SK-N-SH (cell line): Measurements from ENCODE around the gene FAM20C. TPM values are rescaled to one million over a fixed set of nuclear protein-coding genes. Genes with fewer than 3 reads are reported as not detected.

Experiments
- CTCF ChIA-PET: fragments of 300-600, 350-600 bp; formaldehyde crosslinking; extraction: SDS; loops from one replicate; lab custom pipeline; 2021; lab: Yijun Ruan, JAX
- POLR2A ChIA-PET: fragments of 350-600 bp; sonication (Branson Sonifier 250); formaldehyde crosslinking; extraction: SDS; loops from one replicate; lab custom pipeline; 2020; ENCODE audit warnings: antibody characterized with exemption, inconsistent platforms; lab: Yijun Ruan, JAX
- DNase-seq: peaks from one replicate; pipeline ENCODE4 v3.0.0; 2012
- H2AFZ ChIP-seq: fragments of 200-600 bp; sonication (generic); 2 replicates; pipeline ENCODE4 v1.8.1; 2016; ENCODE audit warnings: antibody characterized with exemption, mild to moderate bottlenecking, low read depth
- H3F3A ChIP-seq: fragments of 200-600 bp; sonication (generic); replicated peaks from 2 replicates; pipeline ENCODE3; 2016; ENCODE audit warnings: antibody characterized with exemption, mild to moderate bottlenecking; ENCODE audit not compliant: insufficient read depth
- H3K27ac ChIP-seq, 2 experiments: fragments of 200-500 bp in 1 of 2; fragments of 200-600 bp in 1 of 2; sonication (Bioruptor generic) in 1 of 2; sonication (generic), shearing (Covaris generic) in 1 of 2; 2 replicates each; pipeline versions ENCODE4 v1.5.1 to v1.6.1; 2014 to 2016; ENCODE audit warnings: low read depth in 2 of 2, inconsistent platforms in 1 of 2, low read length in 1 of 2, mild to moderate bottlenecking in 1 of 2, mixed read lengths in 1 of 2
- H3K27me3 ChIP-seq: fragments of 200-600 bp; sonication (generic), shearing (Covaris generic); 2 replicates; pipeline ENCODE4 v1.6.1; 2016; ENCODE audit warnings: mixed run types; ENCODE audit not compliant: insufficient read depth
- H3K36me3 ChIP-seq, 2 experiments: fragments of 200-500 bp in 1 of 2; fragments of 200-600 bp in 1 of 2; sonication (Bioruptor generic) in 1 of 2; sonication (generic) in 1 of 2; replicated peaks in 1 of 2; 2 replicates each; pipeline versions ENCODE3 to v1.5.1; 2014 to 2016; ENCODE audit warnings: low read length in 1 of 2, mild to moderate bottlenecking in 1 of 2; ENCODE audit not compliant: insufficient read depth in 2 of 2, control insufficient read depth in 1 of 2
- H3K4me1 ChIP-seq, 2 experiments: fragments of 200-500 bp in 1 of 2; fragments of 200-600 bp in 1 of 2; sonication (Bioruptor generic) in 1 of 2; sonication (generic), shearing (Covaris generic) in 1 of 2; 2 replicates each; pipeline versions ENCODE4 v1.5.1 to v1.6.1; 2014 to 2016; ENCODE audit warnings: low read depth in 1 of 2, low read length in 1 of 2, mixed run types in 1 of 2; ENCODE audit not compliant: insufficient read depth in 2 of 2, control insufficient read depth in 1 of 2
- H3K4me2 ChIP-seq: fragments of 200-600 bp; sonication (generic), shearing (Covaris generic); 2 replicates; pipeline ENCODE4 v1.6.1; 2017; ENCODE audit warnings: mixed run types
- H3K4me3 ChIP-seq, 2 experiments: fragments of 200-500 bp in 1 of 2; fragments of 200-600 bp in 1 of 2; sonication (Bioruptor generic) in 1 of 2; sonication (generic), shearing (Covaris generic) in 1 of 2; 2 replicates each; pipeline versions ENCODE4 v1.5.1 to v1.8.1; 2014 to 2016; ENCODE audit warnings: low read depth in 2 of 2, inconsistent platforms in 1 of 2, low read length in 1 of 2, mild to moderate bottlenecking in 1 of 2, mixed read lengths in 1 of 2, moderate library complexity in 1 of 2
- H3K79me2 ChIP-seq: fragments of 200-600 bp; sonication (generic); 2 replicates; pipeline ENCODE4 v1.8.1; 2017; ENCODE audit warnings: mild to moderate bottlenecking; ENCODE audit not compliant: insufficient read depth
- H3K9ac ChIP-seq: fragments of 200-600 bp; sonication (generic); 2 replicates; pipeline ENCODE4 v1.6.1; 2017; ENCODE audit warnings: mixed run types
- H3K9me2 ChIP-seq: fragments of 200-600 bp; sonication (generic); 2 replicates; pipeline ENCODE4 v1.6.1; 2017; ENCODE audit warnings: mixed run types
- H3K9me3 ChIP-seq: fragments of 200-600 bp; sonication (generic); 2 replicates; pipeline ENCODE4 v1.6.1; 2017; ENCODE audit warnings: mixed run types, mild to moderate bottlenecking, moderate library complexity
- H4K20me1 ChIP-seq: fragments of 200-600 bp; sonication (generic); 2 replicates; pipeline ENCODE4 v1.6.1; 2017; ENCODE audit warnings: mild to moderate bottlenecking, mixed run types; ENCODE audit not compliant: insufficient read depth
- CHD2 ChIP-seq: fragments of 150-350 bp; IDR thresholded peaks from 2 replicates; pipeline ENCODE4 v1.6.1; 2018; ENCODE audit warnings: low read length; ENCODE audit not compliant: partially characterized antibody
- ELF1 ChIP-seq: IDR thresholded peaks from 2 replicates; pipeline ENCODE4 v1.4.0; 2012
- EZH2phosphoT487 ChIP-seq: fragments of 200-600 bp; sonication (generic); IDR thresholded peaks from 2 replicates; pipeline ENCODE4 v1.6.1; 2017; ENCODE audit warnings: low read depth, mixed run types, mild to moderate bottlenecking, antibody characterized with exemption, moderate library complexity, borderline replicate concordance
- FOSL2 ChIP-seq: IDR thresholded peaks from 2 replicates; pipeline ENCODE4 v1.4.0; 2012; ENCODE audit warnings: low read depth, mild to moderate bottlenecking, moderate library complexity, borderline replicate concordance
- FOXJ3 ChIP-seq: sonication (generic); formaldehyde crosslinking; IDR thresholded peaks from 2 replicates; pipeline ENCODE4 v1.5.1; 2020; ENCODE audit warnings: mild to moderate bottlenecking, missing genetic modification reagents
- FOXM1 ChIP-seq: IDR thresholded peaks from 2 replicates; pipeline ENCODE4 v1.4.0; 2012; ENCODE audit warnings: low read depth, mild to moderate bottlenecking
- GATA2 ChIP-seq: sonication (generic); formaldehyde crosslinking; IDR thresholded peaks from 2 replicates; pipeline ENCODE4 v1.5.0; 2020; ENCODE audit warnings: mild to moderate bottlenecking, missing genetic modification reagents
- JUND ChIP-seq: IDR thresholded peaks from 2 replicates; pipeline ENCODE4 v1.4.0; 2012
- POLR2AphosphoS5 ChIP-seq: IDR thresholded peaks from 2 replicates; pipeline ENCODE4 v1.6.1; 2012; ENCODE audit warnings: low read depth, low read length
- TCF12 ChIP-seq: IDR thresholded peaks from 2 replicates; pipeline ENCODE4 v1.4.0; 2012
- WGBS: methylation state at CpG from one replicate; pipeline ENCODE4 v1.1.6; 2017; ENCODE audit warnings: low lambda C conversion rate; 5-methylcytosine and 5-hydroxymethylcytosine counted together
- polyA plus RNA-seq, 3 experiments: library from polyadenylated mRNA; depleted of rRNA; stranded (reverse); fragments of >200 nt; gene quantifications; 2 replicates each; pipeline ENCODE4 v1.2.3, GENCODE V29; 2012
- TF ChIP-seq, protein P1 (sequence below): IDR thresholded peaks from 2 replicates; pipeline ENCODE4 v1.6.1; 2012; ENCODE audit warnings: mild to moderate bottlenecking, low read depth, low read length, moderate library complexity
- TF ChIP-seq, protein P2 (sequence below): IDR thresholded peaks from 2 replicates; pipeline ENCODE4; 2012
- TF ChIP-seq, protein P3 (sequence below): IDR thresholded peaks from 2 replicates; pipeline ENCODE4 v1.4.0; 2012; ENCODE audit warnings: low read depth, borderline replicate concordance

FAM20C gene
- polyA plus RNA-seq, 1 of the 3 experiments (the other 2 are of a cell fraction) = 12.7 TPM

DNA sequence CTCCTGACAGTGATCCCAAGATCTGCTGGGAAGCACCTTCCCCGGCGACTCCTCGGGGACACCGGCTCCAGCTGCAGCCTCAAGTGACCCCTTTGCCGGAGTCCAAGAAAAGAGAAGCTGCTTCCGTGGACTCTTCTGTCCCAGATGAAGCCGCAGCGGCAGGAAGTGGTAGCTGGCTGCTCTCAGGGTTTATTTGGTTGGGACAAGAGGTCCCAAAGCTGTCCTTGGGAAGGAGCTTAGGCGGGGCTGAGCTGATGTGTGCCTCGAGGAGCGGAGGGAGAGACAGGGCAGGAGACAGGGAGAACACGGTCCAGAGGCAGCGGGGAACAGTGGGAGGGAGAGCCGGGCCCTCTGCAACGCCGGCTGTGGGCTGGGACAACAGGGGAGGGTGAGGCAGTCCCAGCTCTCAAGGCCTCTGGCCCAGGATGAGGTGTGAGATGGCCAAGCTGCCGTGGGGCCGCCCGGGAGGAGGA is 13.1 kb upstream of the FAM20C start:
- ChIA-PET POLR2A (no interaction called here), CTCF (interaction anchor here (1.4 kb wide), 1 partner anchor 143 kb away, joined by 3 read pairs; no protein-coding TSS in a partner anchor)
- no peak overlapping the region for H3K27ac ChIP-seq
- no peaks in the 10 kb centered on the region for H3K79me2 ChIP-seq
- no peaks in the 10 kb centered on the region for H3K36me3 ChIP-seq
- H3F3A ChIP-seq = no peaks in the 10 kb centered on the region
- no peak overlapping the region for H2AFZ ChIP-seq
- H3K27me3 ChIP-seq = peaks cover 67% of the 10 kb centered on the region
- no peak overlapping the region for H3K4me3 ChIP-seq
- H3K9ac ChIP-seq = no peak overlapping the region
- H3K9me3 ChIP-seq = no peaks in the 10 kb centered on the region
- no peak overlapping the region for H3K4me2 ChIP-seq
- 70% methylated on average over 19 of the region's 19 CpGs for WGBS
- no peak for DNase-seq
- TF ChIP-seq ELF1 (no peak), GATA2 (no peak), FOSL2 (no peak), JUND (no peak), CHD2 (no peak), FOXJ3 (CRISPR knock-in tag) (no peak), FOXM1 (no peak)
- TF ChIP-seq, protein P1, sequence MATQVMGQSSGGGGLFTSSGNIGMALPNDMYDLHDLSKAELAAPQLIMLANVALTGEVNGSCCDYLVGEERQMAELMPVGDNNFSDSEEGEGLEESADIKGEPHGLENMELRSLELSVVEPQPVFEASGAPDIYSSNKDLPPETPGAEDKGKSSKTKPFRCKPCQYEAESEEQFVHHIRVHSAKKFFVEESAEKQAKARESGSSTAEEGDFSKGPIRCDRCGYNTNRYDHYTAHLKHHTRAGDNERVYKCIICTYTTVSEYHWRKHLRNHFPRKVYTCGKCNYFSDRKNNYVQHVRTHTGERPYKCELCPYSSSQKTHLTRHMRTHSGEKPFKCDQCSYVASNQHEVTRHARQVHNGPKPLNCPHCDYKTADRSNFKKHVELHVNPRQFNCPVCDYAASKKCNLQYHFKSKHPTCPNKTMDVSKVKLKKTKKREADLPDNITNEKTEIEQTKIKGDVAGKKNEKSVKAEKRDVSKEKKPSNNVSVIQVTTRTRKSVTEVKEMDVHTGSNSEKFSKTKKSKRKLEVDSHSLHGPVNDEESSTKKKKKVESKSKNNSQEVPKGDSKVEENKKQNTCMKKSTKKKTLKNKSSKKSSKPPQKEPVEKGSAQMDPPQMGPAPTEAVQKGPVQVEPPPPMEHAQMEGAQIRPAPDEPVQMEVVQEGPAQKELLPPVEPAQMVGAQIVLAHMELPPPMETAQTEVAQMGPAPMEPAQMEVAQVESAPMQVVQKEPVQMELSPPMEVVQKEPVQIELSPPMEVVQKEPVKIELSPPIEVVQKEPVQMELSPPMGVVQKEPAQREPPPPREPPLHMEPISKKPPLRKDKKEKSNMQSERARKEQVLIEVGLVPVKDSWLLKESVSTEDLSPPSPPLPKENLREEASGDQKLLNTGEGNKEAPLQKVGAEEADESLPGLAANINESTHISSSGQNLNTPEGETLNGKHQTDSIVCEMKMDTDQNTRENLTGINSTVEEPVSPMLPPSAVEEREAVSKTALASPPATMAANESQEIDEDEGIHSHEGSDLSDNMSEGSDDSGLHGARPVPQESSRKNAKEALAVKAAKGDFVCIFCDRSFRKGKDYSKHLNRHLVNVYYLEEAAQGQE = no peak
- TF ChIP-seq, protein P2, sequence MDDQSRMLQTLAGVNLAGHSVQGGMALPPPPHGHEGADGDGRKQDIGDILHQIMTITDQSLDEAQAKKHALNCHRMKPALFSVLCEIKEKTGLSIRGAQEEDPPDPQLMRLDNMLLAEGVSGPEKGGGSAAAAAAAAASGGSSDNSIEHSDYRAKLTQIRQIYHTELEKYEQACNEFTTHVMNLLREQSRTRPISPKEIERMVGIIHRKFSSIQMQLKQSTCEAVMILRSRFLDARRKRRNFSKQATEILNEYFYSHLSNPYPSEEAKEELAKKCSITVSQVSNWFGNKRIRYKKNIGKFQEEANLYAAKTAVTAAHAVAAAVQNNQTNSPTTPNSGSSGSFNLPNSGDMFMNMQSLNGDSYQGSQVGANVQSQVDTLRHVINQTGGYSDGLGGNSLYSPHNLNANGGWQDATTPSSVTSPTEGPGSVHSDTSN = no peak
- H3K9me2 ChIP-seq = no peaks in the 10 kb centered on the region
- H4K20me1 ChIP-seq = no peaks in the 10 kb centered on the region
- no peaks in the 10 kb centered on the region; a peak in 1 of 4 replicates for H3K4me1 ChIP-seq

DNA sequence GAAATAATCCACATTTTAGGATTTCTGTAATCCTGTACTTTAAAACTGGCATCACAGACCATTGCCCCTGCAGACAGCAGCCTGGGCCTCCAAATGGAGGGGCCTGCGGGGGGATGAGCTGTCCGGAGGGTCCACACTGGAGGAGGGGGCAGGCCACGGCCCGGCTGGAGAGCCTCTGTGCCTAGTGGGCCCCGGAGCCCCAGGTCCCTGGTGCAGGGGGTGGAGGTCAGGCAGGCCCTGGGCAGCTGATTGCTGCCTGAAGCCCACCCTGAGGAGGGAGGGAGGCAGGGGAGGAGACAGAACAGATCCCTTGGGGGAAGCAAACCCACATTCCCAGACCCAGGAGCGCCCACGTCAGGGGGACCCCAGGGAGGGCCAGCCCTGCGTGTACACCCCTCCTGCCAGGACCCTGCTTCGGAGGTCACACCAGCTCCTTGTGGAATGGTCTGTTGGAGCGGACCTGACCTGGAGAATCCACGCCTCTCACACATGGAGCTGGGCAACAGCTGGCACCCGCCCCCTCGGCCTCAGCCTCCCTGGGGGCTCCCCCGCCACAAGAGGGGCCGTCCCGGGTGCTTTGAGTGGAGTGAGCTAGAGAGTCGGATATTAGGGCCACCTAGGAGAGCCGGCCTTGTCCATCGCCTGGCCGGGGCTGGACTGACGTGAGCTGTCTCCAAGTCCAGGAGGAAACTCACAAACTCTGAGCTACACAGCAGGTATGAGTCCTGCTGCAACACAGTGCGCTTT is 12.2 kb upstream of the FAM20C start:
- H4K20me1 ChIP-seq = no peaks in the 10 kb centered on the region
- H3K9me3 ChIP-seq = no peaks in the 10 kb centered on the region
- no peaks in the 10 kb centered on the region for H3K36me3 ChIP-seq
- H3K4me1 ChIP-seq = no peaks in the 10 kb centered on the region
- CTCF ChIA-PET = interaction anchor here (1.4 kb wide), 1 partner anchor 142 kb away, joined by 3 read pairs; no protein-coding TSS in a partner anchor
- H3K4me2 ChIP-seq = no peak overlapping the region
- H3K79me2 ChIP-seq = no peaks in the 10 kb centered on the region
- POLR2A ChIA-PET = no interaction called here
- no peak overlapping the region for H3K9ac ChIP-seq
- no peak overlapping the region for H2AFZ ChIP-seq
- WGBS = 53% methylated on average over 22 of the region's 22 CpGs
- H3K27me3 ChIP-seq = peaks cover 67% of the 10 kb centered on the region
- no peak for DNase-seq
- no peak for TF ChIP-seq EZH2phosphoT487
- no peak for TF ChIP-seq POLR2AphosphoS5
- TF ChIP-seq TCF12 = no peak
- no peak for TF ChIP-seq FOXJ3 (CRISPR knock-in tag)
- TF ChIP-seq, protein P3, sequence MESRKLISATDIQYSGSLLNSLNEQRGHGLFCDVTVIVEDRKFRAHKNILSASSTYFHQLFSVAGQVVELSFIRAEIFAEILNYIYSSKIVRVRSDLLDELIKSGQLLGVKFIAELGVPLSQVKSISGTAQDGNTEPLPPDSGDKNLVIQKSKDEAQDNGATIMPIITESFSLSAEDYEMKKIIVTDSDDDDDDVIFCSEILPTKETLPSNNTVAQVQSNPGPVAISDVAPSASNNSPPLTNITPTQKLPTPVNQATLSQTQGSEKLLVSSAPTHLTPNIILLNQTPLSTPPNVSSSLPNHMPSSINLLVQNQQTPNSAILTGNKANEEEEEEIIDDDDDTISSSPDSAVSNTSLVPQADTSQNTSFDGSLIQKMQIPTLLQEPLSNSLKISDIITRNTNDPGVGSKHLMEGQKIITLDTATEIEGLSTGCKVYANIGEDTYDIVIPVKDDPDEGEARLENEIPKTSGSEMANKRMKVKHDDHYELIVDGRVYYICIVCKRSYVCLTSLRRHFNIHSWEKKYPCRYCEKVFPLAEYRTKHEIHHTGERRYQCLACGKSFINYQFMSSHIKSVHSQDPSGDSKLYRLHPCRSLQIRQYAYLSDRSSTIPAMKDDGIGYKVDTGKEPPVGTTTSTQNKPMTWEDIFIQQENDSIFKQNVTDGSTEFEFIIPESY = no peak
- TF ChIP-seq FOSL2 = no peak
- no peak overlapping the region for H3K4me3 ChIP-seq
- no peaks in the 10 kb centered on the region for H3F3A ChIP-seq
- H3K9me2 ChIP-seq = no peaks in the 10 kb centered on the region
- no peak overlapping the region for H3K27ac ChIP-seq
